Measurements from ENCODE around the gene TCERG1L. TPM values are rescaled to one million over a fixed set of nuclear protein-coding genes. Genes with fewer than 3 reads are reported as not detected.

TCERG1L gene
- total and polyA plus RNA-seq, 9 of the 15 experiments (the other 6 are each of a cell fraction or from before 2014, with no cell fraction given) = not detected

DNA sequence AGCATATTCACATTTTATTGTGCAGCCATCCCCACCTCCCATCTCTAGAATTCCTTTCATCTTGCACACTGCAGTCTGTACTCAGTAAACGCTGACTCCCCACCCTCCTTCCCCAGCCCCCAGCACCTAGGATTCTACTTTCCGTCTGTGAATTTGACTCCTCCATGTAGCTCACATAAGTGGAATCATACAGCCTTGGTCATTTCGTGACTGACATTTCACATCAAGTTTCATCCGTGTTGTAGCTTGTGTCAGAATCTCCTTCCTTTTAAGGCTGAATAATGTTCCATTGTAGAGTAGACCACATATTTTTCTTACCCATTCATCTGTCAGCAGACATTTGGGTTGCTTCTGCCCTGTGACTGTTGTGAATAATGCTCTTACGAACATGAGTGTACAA, 26.2 kb upstream of the TCERG1L start:
- intact Hi-C loops (cut with micrococcal nuclease) = no loop called here
- no peaks in the 10 kb centered on the region for H3K9me1 ChIP-seq (ENCODE audit: control insufficient read depth, insufficient read depth, low read length)
- no peak overlapping the region for H3K4me3 ChIP-seq
- H3K36me3 ChIP-seq (ENCODE audit: control insufficient read depth, insufficient read depth, low read length) = no peaks in the 10 kb centered on the region
- FAIRE-seq (no peak), ATAC-seq (no peak), DNase-seq (ENCODE audit: extremely low read depth in 1 of 4, low spot score in 3 of 4) (no peak)
- H3K27me3 ChIP-seq (ENCODE audit: control insufficient read depth in 2 of 2, insufficient read depth in 2 of 2, low read length in 2 of 2) = no peaks in the 10 kb centered on the region
- H3K9me3 ChIP-seq (replicated peaks; ENCODE audit: control insufficient read depth, insufficient read depth, low read depth, low read length) = no peaks in the 10 kb centered on the region
- ChIA-PET CTCF (ENCODE audit: low intra/inter-chr PET ratio) (no interaction called here), POLR2A (no interaction called here)
- H2AFZ ChIP-seq (ENCODE audit: low read depth, low read length) = no peak overlapping the region
- no TSS peak for BruUV-seq (replicated peaks)
- H4K20me1 ChIP-seq (replicated peaks; ENCODE audit: control insufficient read depth, insufficient read depth, low read length) = no peaks in the 10 kb centered on the region
- H3K4me2 ChIP-seq (ENCODE audit: insufficient read depth, low read length) = no peak overlapping the region
- H3K9ac ChIP-seq (ENCODE audit: insufficient read depth in 1 of 2, low read depth in 2 of 2, low read length in 2 of 2) = no peak overlapping the region
- in situ Hi-C loops (cut with MboI) = no loop called here
- no peaks in the 10 kb centered on the region for H3K79me2 ChIP-seq (ENCODE audit: control insufficient read depth, insufficient read depth, low read length)
- 0% methylated on average over 5 of the region's 5 CpGs for WGBS (ENCODE audit: insufficient coverage, low coverage, missing lambda C conversion rate)
- H3K4me1 ChIP-seq (replicated peaks in 1 of 2; ENCODE audit: control insufficient read depth in 2 of 2, insufficient read depth in 2 of 2, low read length in 2 of 2) = no peaks in the 10 kb centered on the region
- H3K27ac ChIP-seq (ENCODE audit: extremely low read depth, low read depth, low read length) = no peak overlapping the region
- TF ChIP-seq, protein P1, sequence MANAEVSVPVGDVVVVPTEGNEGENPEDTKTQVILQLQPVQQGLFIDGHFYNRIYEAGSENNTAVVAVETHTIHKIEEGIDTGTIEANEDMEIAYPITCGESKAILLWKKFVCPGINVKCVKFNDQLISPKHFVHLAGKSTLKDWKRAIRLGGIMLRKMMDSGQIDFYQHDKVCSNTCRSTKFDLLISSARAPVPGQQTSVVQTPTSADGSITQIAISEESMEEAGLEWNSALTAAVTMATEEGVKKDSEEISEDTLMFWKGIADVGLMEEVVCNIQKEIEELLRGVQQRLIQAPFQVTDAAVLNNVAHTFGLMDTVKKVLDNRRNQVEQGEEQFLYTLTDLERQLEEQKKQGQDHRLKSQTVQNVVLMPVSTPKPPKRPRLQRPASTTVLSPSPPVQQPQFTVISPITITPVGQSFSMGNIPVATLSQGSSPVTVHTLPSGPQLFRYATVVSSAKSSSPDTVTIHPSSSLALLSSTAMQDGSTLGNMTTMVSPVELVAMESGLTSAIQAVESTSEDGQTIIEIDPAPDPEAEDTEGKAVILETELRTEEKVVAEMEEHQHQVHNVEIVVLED (CRISPR knock-in tag; IDR thresholded peaks at IDR 0.05) = no peak
- TF ChIP-seq GTF2F1 (IDR thresholded peaks at IDR 0.05; ENCODE audit: low read depth, low read length) (no peak), TCF7L2 (IDR thresholded peaks at IDR 0.05; ENCODE audit: low read depth, low read length) (no peak), U2AF1 (optimal IDR thresholded peaks at IDR 0.05; ENCODE audit: low read depth, low read length) (no peak), CREB1 (IDR thresholded peaks at IDR 0.05) (no peak), CREB1 (CRISPR knock-in tag; IDR thresholded peaks at IDR 0.05) (no peak), DACH1 (IDR thresholded peaks at IDR 0.05; ENCODE audit: partially characterized antibody) (no peak), MYBL2 (IDR thresholded peaks at IDR 0.05; ENCODE audit: low read depth) (no peak), MYBL2 (CRISPR knock-in tag; IDR thresholded peaks at IDR 0.05; ENCODE audit: borderline replicate concordance) (no peak), PML (IDR thresholded peaks at IDR 0.05; ENCODE audit: low read length) (no peak), ZNF75A (CRISPR knock-in tag; IDR thresholded peaks at IDR 0.05) (no peak), BHLHE40 (IDR thresholded peaks at IDR 0.05; ENCODE audit: low read length) (no peak), GTF3C2 (IDR thresholded peaks at IDR 0.05; ENCODE audit: borderline replicate concordance, extremely low read depth, insufficient read length) (no peak)
- TF ChIP-seq, protein P2, sequence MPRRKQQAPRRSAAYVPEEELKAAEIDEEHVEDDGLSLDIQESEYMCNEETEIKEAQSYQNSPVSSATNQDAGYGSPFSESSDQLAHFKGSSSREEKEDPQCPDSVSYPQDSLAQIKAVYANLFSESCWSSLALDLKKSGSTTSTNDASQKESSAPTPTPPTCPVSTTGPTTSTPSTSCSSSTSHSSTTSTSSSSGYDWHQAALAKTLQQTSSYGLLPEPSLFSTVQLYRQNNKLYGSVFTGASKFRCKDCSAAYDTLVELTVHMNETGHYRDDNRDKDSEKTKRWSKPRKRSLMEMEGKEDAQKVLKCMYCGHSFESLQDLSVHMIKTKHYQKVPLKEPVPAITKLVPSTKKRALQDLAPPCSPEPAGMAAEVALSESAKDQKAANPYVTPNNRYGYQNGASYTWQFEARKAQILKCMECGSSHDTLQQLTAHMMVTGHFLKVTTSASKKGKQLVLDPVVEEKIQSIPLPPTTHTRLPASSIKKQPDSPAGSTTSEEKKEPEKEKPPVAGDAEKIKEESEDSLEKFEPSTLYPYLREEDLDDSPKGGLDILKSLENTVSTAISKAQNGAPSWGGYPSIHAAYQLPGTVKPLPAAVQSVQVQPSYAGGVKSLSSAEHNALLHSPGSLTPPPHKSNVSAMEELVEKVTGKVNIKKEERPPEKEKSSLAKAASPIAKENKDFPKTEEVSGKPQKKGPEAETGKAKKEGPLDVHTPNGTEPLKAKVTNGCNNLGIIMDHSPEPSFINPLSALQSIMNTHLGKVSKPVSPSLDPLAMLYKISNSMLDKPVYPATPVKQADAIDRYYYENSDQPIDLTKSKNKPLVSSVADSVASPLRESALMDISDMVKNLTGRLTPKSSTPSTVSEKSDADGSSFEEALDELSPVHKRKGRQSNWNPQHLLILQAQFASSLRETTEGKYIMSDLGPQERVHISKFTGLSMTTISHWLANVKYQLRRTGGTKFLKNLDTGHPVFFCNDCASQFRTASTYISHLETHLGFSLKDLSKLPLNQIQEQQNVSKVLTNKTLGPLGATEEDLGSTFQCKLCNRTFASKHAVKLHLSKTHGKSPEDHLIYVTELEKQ (CRISPR knock-in tag; IDR thresholded peaks at IDR 0.05) = no peak
- TF ChIP-seq, protein P3, sequence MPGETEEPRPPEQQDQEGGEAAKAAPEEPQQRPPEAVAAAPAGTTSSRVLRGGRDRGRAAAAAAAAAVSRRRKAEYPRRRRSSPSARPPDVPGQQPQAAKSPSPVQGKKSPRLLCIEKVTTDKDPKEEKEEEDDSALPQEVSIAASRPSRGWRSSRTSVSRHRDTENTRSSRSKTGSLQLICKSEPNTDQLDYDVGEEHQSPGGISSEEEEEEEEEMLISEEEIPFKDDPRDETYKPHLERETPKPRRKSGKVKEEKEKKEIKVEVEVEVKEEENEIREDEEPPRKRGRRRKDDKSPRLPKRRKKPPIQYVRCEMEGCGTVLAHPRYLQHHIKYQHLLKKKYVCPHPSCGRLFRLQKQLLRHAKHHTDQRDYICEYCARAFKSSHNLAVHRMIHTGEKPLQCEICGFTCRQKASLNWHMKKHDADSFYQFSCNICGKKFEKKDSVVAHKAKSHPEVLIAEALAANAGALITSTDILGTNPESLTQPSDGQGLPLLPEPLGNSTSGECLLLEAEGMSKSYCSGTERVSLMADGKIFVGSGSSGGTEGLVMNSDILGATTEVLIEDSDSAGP (CRISPR knock-in tag; IDR thresholded peaks at IDR 0.05) = no peak
